GM10847 (cell line): ENCODE measurements around the gene OR4C12.
"Not testable (repeated sequence)": the region's sequence is repeated elsewhere in the genome, so short reads cannot be mapped to it uniquely, and the experiment has no call there.

Source experiments
- POLR2A ChIP-seq: IDR thresholded peaks from 2 replicates; pipeline ENCODE4 v1.6.1; 2011; ENCODE audit not compliant: insufficient read length; ENCODE audit errors: extremely low read depth

Gene OR4C12

DNA sequence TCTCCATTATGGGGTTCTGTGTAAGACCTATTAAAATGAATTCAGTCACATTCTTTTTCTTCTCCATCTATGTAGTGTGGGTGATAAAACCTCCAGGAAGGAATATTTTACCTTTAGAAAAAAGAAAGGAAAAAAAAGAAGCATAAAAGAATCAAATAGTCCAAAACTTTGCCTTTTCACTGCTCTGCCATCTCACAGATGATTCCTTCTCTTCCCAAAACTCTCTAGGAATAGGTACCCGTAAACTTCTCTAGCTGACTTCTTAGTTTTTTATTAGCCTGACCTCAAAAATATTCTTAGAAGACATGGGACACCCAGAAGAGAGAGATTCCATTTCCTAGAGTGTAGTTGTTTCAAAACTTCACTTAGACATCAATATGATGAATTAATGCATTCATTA is at the start of gene OR4C12:
Gene OR4C12, minus strand, starts transcription at position 101 of the 400 bp plus-strand sequence. Its CDS starts 34 bp downstream, at position 67.
- not testable (repeated sequence) for TF ChIP-seq POLR2A

DNA sequence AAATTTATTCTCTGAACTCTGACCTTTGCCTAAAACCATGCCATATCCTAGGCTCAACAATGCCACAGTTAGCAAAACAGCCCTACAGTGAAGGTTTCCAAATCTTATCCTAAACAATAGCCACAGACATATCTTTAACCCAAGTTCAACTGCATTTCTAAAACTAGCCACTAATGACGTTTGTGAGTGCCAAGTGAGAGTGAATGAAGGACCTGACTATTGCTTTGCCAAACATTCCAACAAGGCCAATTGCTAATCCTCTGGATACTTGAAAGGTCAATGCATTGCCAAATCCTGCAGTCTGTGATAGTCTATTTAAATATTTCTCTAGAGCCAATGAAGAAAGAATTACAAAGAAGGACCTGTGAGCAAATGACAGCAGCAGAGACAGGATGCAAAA is 47.9 kb upstream of the OR4C12 start:
- no peak for TF ChIP-seq POLR2A

DNA sequence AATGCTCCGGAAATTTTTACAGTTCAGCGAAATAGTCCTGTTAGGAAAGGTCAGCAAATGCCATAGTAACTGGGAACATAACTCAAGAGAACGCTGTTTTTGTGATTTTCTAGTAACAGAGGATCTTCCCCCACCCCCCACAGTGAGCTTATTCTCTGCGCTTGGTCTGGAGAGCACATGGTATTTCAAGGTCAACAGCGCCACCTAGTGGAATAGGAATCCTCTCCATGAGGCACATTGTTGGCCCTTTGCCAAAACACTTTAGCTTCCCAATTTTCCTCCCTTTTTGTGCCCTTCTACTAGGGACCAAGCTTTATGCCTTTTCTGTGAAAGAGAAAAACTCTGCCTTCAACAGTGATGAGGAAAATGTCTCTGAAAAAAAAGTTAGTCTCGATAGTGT is 13.2 kb upstream of the OR4C12 start:
- no peak for TF ChIP-seq POLR2A

DNA sequence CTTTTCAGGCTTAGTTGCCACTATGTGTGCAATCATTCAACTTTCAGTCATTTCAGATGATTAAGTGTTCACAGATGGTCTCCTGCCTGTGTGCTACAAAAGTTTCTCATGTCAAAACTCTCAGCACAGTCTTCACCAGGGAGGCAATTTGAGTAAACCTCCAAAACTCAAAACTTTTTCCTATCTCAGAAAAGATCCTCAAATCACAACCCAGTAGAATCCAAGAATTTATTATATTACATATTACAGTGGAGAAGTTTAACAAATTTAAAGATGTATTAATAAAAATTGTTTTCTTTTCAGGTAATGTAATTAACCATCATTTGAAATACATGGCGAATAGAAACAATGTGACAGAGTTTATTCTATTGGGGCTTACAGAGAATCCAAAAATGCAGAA is 30.2 kb downstream of the OR4C12 start, which contains the start of gene OR4C13:
Gene OR4C13, plus strand, starts transcription at position 301 of the 400 bp plus-strand sequence. Its CDS starts 32 bp downstream, at position 333.
- TF ChIP-seq POLR2A: no peak
